Measurements from ENCODE around the gene DNAJB6. TPM values are rescaled to one million over a fixed set of nuclear protein-coding genes. Genes with fewer than 3 reads are reported as not detected.

Gene DNAJB6
- polyA plus RNA-seq, 3 donors, result 66.6 to 117 (median 116) TPM

DNA sequence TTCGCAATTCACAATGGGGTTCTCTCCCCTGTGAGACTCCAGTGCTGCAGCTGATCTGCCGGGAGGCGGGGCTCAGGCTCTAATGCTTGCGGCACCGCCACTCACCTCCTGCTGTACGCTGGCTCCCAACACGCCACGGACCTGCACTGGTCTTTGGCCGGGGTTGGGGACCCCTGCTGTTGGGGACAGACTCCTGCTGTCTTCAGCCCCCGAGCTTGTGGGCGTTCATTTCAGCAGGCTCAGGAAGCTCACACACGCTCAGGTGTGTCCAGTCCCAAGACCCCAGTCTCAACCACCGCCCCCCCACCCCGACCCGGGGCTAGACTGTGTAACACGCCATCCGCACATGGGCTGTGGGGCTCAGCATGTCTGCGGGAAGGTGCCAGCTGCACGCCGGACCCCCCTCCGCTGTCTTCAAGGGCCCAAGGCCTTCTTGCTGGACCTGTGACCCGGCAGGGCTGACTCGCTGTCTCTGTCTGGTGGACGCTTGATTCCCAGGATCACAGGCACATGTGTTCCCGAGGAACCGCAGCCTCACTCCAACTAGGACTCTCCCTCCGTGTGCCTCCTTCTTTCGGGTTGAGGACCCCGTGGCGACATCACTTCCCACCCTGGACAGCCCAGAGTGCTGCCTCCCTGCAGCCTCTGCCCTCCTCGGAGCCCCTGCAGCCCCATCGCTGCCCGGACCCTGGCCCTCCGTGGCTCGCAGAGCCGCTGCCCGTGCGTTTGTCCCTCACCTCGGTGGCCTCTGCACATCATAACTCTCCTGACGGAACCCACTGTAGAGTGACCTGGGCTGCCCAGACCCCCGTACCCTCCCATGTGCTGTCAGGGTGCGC is 106.4 kb downstream of the DNAJB6 start:
- 94% methylated on average over 40 of the region's 42 CpGs for WGBS (ENCODE audit: insufficient coverage)

DNA sequence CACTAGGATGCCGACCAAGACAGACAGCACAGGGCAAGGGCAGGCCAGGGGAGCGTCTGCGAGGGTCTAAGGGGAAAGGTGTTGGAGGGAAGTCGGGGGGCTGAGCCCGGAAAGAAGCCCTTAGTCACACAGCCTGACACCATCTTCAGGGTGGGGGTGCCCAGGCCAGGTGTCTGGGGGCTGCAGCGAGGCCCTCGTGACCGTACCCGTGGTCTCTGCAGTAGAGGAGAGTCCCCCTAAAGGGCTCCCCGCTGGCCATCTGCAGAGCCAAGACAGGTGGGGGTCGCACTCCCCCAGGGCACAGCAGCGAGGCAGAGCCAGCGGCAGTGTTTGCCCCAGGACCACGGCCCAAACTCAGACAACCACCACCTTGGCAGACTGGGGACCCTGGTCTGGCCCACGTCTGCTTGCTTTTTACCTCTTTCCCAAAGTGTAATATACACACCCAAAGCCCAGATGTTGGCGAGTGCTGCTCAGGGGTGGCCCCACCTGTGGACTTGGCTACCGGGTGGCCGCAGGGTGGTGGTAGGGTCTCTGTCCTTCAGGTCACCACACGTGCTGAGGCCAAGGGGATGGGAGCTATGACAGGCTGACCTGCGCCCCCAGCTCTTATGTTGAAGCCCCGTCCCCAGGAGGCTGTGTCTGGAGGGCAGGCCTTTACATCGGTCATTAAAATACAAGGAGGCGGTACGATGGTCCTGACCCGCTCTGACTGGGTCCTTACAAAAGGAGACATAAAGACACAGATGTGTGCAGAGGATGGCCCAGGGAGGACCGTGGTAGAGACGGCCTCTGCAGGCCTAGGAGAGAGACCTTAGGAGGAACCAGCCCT is 107.4 kb downstream of the DNAJB6 start:
- TF ChIP-seq, protein P1, sequence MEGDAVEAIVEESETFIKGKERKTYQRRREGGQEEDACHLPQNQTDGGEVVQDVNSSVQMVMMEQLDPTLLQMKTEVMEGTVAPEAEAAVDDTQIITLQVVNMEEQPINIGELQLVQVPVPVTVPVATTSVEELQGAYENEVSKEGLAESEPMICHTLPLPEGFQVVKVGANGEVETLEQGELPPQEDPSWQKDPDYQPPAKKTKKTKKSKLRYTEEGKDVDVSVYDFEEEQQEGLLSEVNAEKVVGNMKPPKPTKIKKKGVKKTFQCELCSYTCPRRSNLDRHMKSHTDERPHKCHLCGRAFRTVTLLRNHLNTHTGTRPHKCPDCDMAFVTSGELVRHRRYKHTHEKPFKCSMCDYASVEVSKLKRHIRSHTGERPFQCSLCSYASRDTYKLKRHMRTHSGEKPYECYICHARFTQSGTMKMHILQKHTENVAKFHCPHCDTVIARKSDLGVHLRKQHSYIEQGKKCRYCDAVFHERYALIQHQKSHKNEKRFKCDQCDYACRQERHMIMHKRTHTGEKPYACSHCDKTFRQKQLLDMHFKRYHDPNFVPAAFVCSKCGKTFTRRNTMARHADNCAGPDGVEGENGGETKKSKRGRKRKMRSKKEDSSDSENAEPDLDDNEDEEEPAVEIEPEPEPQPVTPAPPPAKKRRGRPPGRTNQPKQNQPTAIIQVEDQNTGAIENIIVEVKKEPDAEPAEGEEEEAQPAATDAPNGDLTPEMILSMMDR (IDR thresholded peaks at IDR 0.05), result no peak
- Histone ChIP-seq H3K4me3 (replicated peaks in 1 of 3; ENCODE audit: low read depth in 2 of 3, low read length in 3 of 3) (no peak overlapping the region), H3K9me3 (replicated peaks in 1 of 2; ENCODE audit: control insufficient read depth in 1 of 2, insufficient read depth in 1 of 2, low read length in 2 of 2) (peaks cover 0 to 11% of the 10 kb centered on the region in 2 donors), H3K4me2 (replicated peaks; ENCODE audit: extremely low read depth, low read length, poor library complexity, severe bottlenecking) (no peak overlapping the region), H2AFZ (ENCODE audit: insufficient read depth, low read depth, low read length, poor library complexity, severe bottlenecking) (no peak overlapping the region), H3K27me3 (ENCODE audit: control insufficient read depth in 2 of 2, insufficient read depth in 2 of 2, low read length in 2 of 2) (no peaks in the 10 kb centered on the region), H3K36me3 (replicated peaks in 1 of 2; ENCODE audit: control insufficient read depth in 1 of 2, insufficient read depth in 2 of 2, low read length in 2 of 2) (no peaks in the 10 kb centered on the region), H3K27ac (ENCODE audit: low read depth in 1 of 2, low read length in 2 of 2) (no peak overlapping the region), H3K9ac (ENCODE audit: insufficient read depth, low read length, poor library complexity, severe bottlenecking) (no peak overlapping the region), H4K20me1 (ENCODE audit: insufficient read depth, low read length) (no peaks in the 10 kb centered on the region), H3K4me1 (ENCODE audit: control insufficient read depth in 1 of 2, insufficient read depth in 2 of 2, low read length in 2 of 2) (no peaks in the 10 kb centered on the region), H3K79me2 (ENCODE audit: insufficient read depth, low read length) (no peaks in the 10 kb centered on the region)
- Mint-ChIP-seq H3K4me3 (no peak overlapping the region), H3K4me1 (no peaks in the 10 kb centered on the region), H3K27ac (no peak overlapping the region), H3K27me3 (ENCODE audit: low read depth in 3 of 3) (peaks cover 1 to 4% (median 2%) of the 10 kb centered on the region in 3 donors), H3K9me3 (peaks cover 2 to 21% (median 3%) of the 10 kb centered on the region in 7 donors), H3K36me3 (no peaks in the 10 kb centered on the region)
- intact Hi-C loops (cut with micrococcal nuclease), result no loop called here
- DNase-seq, result no peak
- 97% methylated on average over 25 of the region's 27 CpGs for WGBS (ENCODE audit: insufficient coverage)

More for the DNA sequence above, 106.4 kb downstream of the DNAJB6 start:
- Histone ChIP-seq H2AFZ (ENCODE audit: insufficient read depth, low read depth, low read length, poor library complexity, severe bottlenecking) (no peak overlapping the region), H3K4me3 (replicated peaks in 1 of 3; ENCODE audit: low read depth in 2 of 3, low read length in 3 of 3) (no peak overlapping the region), H3K27ac (ENCODE audit: low read depth in 1 of 2, low read length in 2 of 2) (no peak overlapping the region), H3K9me3 (replicated peaks in 1 of 2; ENCODE audit: control insufficient read depth in 1 of 2, insufficient read depth in 1 of 2, low read length in 2 of 2) (peaks cover 0 to 11% of the 10 kb centered on the region in 2 donors), H3K27me3 (ENCODE audit: control insufficient read depth in 2 of 2, insufficient read depth in 2 of 2, low read length in 2 of 2) (no peaks in the 10 kb centered on the region), H3K4me2 (replicated peaks; ENCODE audit: extremely low read depth, low read length, poor library complexity, severe bottlenecking) (no peak overlapping the region), H3K36me3 (replicated peaks in 1 of 2; ENCODE audit: control insufficient read depth in 1 of 2, insufficient read depth in 2 of 2, low read length in 2 of 2) (no peaks in the 10 kb centered on the region), H3K4me1 (ENCODE audit: control insufficient read depth in 1 of 2, insufficient read depth in 2 of 2, low read length in 2 of 2) (no peaks in the 10 kb centered on the region), H4K20me1 (ENCODE audit: insufficient read depth, low read length) (no peaks in the 10 kb centered on the region), H3K9ac (ENCODE audit: insufficient read depth, low read length, poor library complexity, severe bottlenecking) (no peak overlapping the region), H3K79me2 (ENCODE audit: insufficient read depth, low read length) (no peaks in the 10 kb centered on the region)
- no peak for DNase-seq
- Mint-ChIP-seq H3K27me3 (ENCODE audit: low read depth in 3 of 3) (peaks cover 3 to 4% (median 3%) of the 10 kb centered on the region in 3 donors), H3K4me3 (no peak overlapping the region), H3K9me3 (peaks cover 2 to 22% (median 2%) of the 10 kb centered on the region in 7 donors), H3K36me3 (no peaks in the 10 kb centered on the region), H3K27ac (no peak overlapping the region), H3K4me1 (no peaks in the 10 kb centered on the region)
- intact Hi-C loops (cut with micrococcal nuclease), result no loop called here
- TF ChIP-seq, protein P1 (IDR thresholded peaks at IDR 0.05), result no peak
